ENCODE data around the gene YIF1B.

DNA sequence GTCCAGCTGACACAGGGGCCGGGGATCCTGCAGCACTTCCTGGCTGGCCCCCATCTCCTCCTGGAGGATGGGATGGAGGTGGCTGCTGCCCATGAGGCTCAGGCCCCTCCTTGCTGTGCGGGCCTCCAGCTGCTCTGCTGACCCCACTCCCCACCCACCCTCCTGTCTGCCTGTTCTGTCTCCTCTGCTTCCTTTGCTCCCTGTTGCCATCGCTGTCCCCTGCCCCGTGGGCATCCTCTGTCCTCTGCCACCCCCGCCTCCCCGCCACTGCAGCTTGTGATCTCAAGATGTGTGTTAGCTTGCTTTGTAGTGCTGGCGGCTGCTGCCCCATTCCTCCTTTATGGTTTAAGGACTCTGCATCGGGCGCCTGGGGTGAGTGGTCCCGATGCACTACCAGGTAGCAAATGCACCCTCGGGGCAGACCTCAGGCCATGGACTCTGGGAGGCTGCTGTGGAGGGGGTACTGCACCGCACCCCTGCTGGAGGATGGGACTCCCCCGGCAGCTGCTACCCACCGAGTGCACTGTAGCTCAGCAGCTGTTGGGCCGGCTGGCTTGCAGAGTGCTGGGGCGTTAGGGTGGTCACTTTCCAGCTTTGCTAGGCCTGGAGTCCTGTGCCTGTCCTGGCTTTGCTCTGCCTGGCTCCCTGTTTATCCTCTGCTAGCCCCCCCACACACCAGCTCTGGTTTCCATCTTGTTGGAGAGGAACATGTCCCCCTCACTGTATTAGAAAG, 27.5 kb downstream of the YIF1B start:
- TF ChIP-seq, protein P1, sequence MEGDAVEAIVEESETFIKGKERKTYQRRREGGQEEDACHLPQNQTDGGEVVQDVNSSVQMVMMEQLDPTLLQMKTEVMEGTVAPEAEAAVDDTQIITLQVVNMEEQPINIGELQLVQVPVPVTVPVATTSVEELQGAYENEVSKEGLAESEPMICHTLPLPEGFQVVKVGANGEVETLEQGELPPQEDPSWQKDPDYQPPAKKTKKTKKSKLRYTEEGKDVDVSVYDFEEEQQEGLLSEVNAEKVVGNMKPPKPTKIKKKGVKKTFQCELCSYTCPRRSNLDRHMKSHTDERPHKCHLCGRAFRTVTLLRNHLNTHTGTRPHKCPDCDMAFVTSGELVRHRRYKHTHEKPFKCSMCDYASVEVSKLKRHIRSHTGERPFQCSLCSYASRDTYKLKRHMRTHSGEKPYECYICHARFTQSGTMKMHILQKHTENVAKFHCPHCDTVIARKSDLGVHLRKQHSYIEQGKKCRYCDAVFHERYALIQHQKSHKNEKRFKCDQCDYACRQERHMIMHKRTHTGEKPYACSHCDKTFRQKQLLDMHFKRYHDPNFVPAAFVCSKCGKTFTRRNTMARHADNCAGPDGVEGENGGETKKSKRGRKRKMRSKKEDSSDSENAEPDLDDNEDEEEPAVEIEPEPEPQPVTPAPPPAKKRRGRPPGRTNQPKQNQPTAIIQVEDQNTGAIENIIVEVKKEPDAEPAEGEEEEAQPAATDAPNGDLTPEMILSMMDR (conservative IDR thresholded peaks at IDR 0.05; ENCODE audit: low read depth, low read length) = no peak
- TF ChIP-seq POLR2A (IDR thresholded peaks at IDR 0.05; ENCODE audit: low read depth, low read length) (no peak), RCOR1 (IDR thresholded peaks at IDR 0.05; ENCODE audit: insufficient replicate concordance, low read length) (no peak), CEBPB (IDR thresholded peaks at IDR 0.05; ENCODE audit: low read depth, low read length) (no peak), RFX5 (IDR thresholded peaks at IDR 0.05; ENCODE audit: low read depth, low read length) (no peak), NFE2L2 (IDR thresholded peaks at IDR 0.05; ENCODE audit: low read depth, low read length) (no peak), SMC3 (IDR thresholded peaks at IDR 0.05; ENCODE audit: low read depth, low read length) (no peak), FOS (IDR thresholded peaks at IDR 0.05; ENCODE audit: low read depth, low read length) (no peak), CHD1 (IDR thresholded peaks at IDR 0.05; ENCODE audit: low read depth, low read length) (no peak), MAFK (IDR thresholded peaks at IDR 0.05; ENCODE audit: low read depth, low read length) (no peak)
- TF ChIP-seq, protein P2, sequence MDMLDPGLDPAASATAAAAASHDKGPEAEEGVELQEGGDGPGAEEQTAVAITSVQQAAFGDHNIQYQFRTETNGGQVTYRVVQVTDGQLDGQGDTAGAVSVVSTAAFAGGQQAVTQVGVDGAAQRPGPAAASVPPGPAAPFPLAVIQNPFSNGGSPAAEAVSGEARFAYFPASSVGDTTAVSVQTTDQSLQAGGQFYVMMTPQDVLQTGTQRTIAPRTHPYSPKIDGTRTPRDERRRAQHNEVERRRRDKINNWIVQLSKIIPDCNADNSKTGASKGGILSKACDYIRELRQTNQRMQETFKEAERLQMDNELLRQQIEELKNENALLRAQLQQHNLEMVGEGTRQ (IDR thresholded peaks at IDR 0.05; ENCODE audit: low read depth, low read length) = no peak
